HCT116 (cell line): Measurements from ENCODE around the gene ARF1. TPM values are rescaled to one million over a fixed set of nuclear protein-coding genes. Genes with fewer than 3 reads are reported as not detected.

ENCODE experiments used
- ATAC-seq: fragments of 200-7000 bp; cut with Tn5 transposase; 2 replicates; pipeline ENCODE4 v1.9.1; 2020; ENCODE audit warnings: mild to moderate bottlenecking, moderate library complexity
- BruUV-seq: library from RNA; stranded (reverse); fragments of 400-500 nt; replicated peaks from 2 replicates; lab custom pipeline; 2021; lab: Mats Ljungman, UMichigan
- CTCF ChIA-PET: fragments of 300-600 bp; sonication (Branson Sonifier 250); formaldehyde crosslinking; loops from one replicate; lab custom pipeline; 2021; ENCODE audit warnings: antibody characterized with exemption; lab: Charles Lee
- POLR2A ChIA-PET: fragments of 300-600, 350-600 bp; sonication (Branson Sonifier 250); formaldehyde crosslinking; loops from one replicate; lab custom pipeline; 2021; ENCODE audit warnings: antibody characterized with exemption; lab: Charles Lee
- RAD21 ChIA-PET, 2 experiments: fragments of 300-600 bp; sonication (Branson Sonifier 250); formaldehyde crosslinking; loops; one replicate each; lab custom pipeline; 2023; ENCODE audit warnings: low total read pairs in 2 of 2; ENCODE audit not compliant: uncharacterized antibody in 2 of 2, unreplicated experiment in 2 of 2, low non-redundant PET in 1 of 2; lab: Charles Lee
- DNase-seq: peaks from one replicate; pipeline ENCODE4 v3.0.0-alpha.2; 2010; ENCODE audit warnings: low read depth, low spot score
- H2AFZ ChIP-seq: fragments of 200-600 bp; shearing (Covaris generic), sonication (generic); 2 replicates; pipeline ENCODE4 v1.6.1; 2017; ENCODE audit warnings: low read depth, mixed run types, mixed read lengths, antibody characterized with exemption, low read length; ENCODE audit not compliant: poor library complexity, severe bottlenecking
- H3K27ac ChIP-seq: 2 replicates; pipeline ENCODE4 v1.5.1; 2012; ENCODE audit warnings: low read depth, low read length
- H3K27me3 ChIP-seq: fragments of 200-600 bp; sonication (generic); 2 replicates; pipeline ENCODE4 v1.6.1; 2016; ENCODE audit warnings: mixed run types, low read length, mixed read lengths; ENCODE audit not compliant: insufficient read depth
- H3K36me3 ChIP-seq, 2 experiments: fragments of 200-500 bp in 1 of 2; fragments of 200-600 bp in 1 of 2; sonication (Bioruptor generic) in 1 of 2; sonication (generic) in 1 of 2; 2 replicates each; pipeline versions ENCODE4 v1.5.1 to v1.6.1; 2014 to 2016; ENCODE audit warnings: low read length in 2 of 2, inconsistent platforms in 1 of 2, mixed read lengths in 1 of 2, mixed run types in 1 of 2; ENCODE audit not compliant: insufficient read depth in 2 of 2, control insufficient read depth in 1 of 2
- H3K4me1 ChIP-seq, 2 experiments: fragments of 200-600 bp in 1 of 2; sonication (generic) in 1 of 2; 2 replicates each; pipeline versions ENCODE4 v1.5.1 to v1.6.1; 2012 to 2017; ENCODE audit warnings: low read length in 2 of 2, inconsistent platforms in 1 of 2, mild to moderate bottlenecking in 1 of 2, mixed read lengths in 1 of 2, mixed run types in 1 of 2, moderate library complexity in 1 of 2; ENCODE audit not compliant: insufficient read depth in 2 of 2, control insufficient read depth in 1 of 2
- H3K4me2 ChIP-seq: fragments of 200-600 bp; sonication (generic); 2 replicates; pipeline ENCODE4 v1.6.1; 2017; ENCODE audit warnings: mixed run types, low read length, mixed read lengths
- H3K4me3 ChIP-seq, 2 experiments: fragments of 200-600 bp in 1 of 2; sonication (generic) in 1 of 2; replicated peaks in 1 of 2; 2 replicates each; pipeline ENCODE4 v1.5.1; 2011 to 2016; ENCODE audit warnings: low read length in 2 of 2, control low read depth in 1 of 2, low read depth in 1 of 2, mild to moderate bottlenecking in 1 of 2, mixed read lengths in 1 of 2, mixed run types in 1 of 2
- H3K79me2 ChIP-seq: fragments of 200-600 bp; sonication (generic); 2 replicates; pipeline ENCODE4 v1.6.1; 2017; ENCODE audit warnings: mild to moderate bottlenecking, mixed run types, low read length, moderate library complexity, mixed read lengths; ENCODE audit not compliant: insufficient read depth
- H3K9ac ChIP-seq: fragments of 200-600 bp; sonication (generic); 2 replicates; pipeline ENCODE4 v1.6.1; 2016; ENCODE audit warnings: low read length, mixed read lengths
- H3K9me2 ChIP-seq: fragments of 200-600 bp; sonication (generic), shearing (Covaris generic); 2 replicates; pipeline ENCODE4 v1.6.1; 2017; ENCODE audit warnings: mixed run types, mild to moderate bottlenecking, moderate library complexity; ENCODE audit not compliant: insufficient read depth
- H3K9me3 ChIP-seq, 2 experiments: fragments of 200-500 bp in 1 of 2; fragments of 200-600 bp in 1 of 2; sonication (Bioruptor generic) in 1 of 2; sonication (generic) in 1 of 2; 2 replicates each; pipeline ENCODE4 v1.6.1; 2014 to 2017; ENCODE audit warnings: low read length in 2 of 2, mixed read lengths in 2 of 2, inconsistent platforms in 1 of 2, low read depth in 1 of 2, mild to moderate bottlenecking in 1 of 2, mixed run types in 1 of 2, moderate library complexity in 1 of 2; ENCODE audit not compliant: control insufficient read depth in 1 of 2, insufficient read depth in 1 of 2
- H4K20me1 ChIP-seq: fragments of 200-600 bp; sonication (generic), shearing (Covaris generic); 2 replicates; pipeline ENCODE4 v1.6.1; 2017; ENCODE audit warnings: mixed run types, mild to moderate bottlenecking, moderate library complexity; ENCODE audit not compliant: insufficient read depth
- CBX3 ChIP-seq: IDR thresholded peaks from 2 replicates; pipeline ENCODE4 v1.6.1; 2012; ENCODE audit warnings: low read depth
- CTCF ChIP-seq, 3 experiments: fragments of 200-600 bp in 1 of 3; sonication (generic) in 1 of 3; IDR thresholded peaks in 2 of 3; conservative IDR thresholded peaks in 1 of 3; 2 replicates each; pipeline ENCODE4 v1.5.1; 2012 to 2017; ENCODE audit warnings: low read depth in 2 of 3, low read length in 2 of 3, antibody characterized with exemption in 1 of 3, borderline replicate concordance in 1 of 3, control low read depth in 1 of 3, mild to moderate bottlenecking in 1 of 3, mixed read lengths in 1 of 3, mixed run types in 1 of 3, moderate library complexity in 1 of 3; ENCODE audit not compliant: insufficient read depth in 1 of 3
- EGR1 ChIP-seq: IDR thresholded peaks from 2 replicates; pipeline ENCODE4 v1.6.1; 2012; ENCODE audit warnings: low read depth
- JUND ChIP-seq: IDR thresholded peaks from 2 replicates; pipeline ENCODE4 v1.6.1; 2012
- RAD21 ChIP-seq: IDR thresholded peaks from 2 replicates; pipeline ENCODE4 v1.6.1; 2012; ENCODE audit warnings: low read depth, mild to moderate bottlenecking
- SIN3A ChIP-seq: IDR thresholded peaks from 2 replicates; pipeline ENCODE4 v1.6.1; 2012; ENCODE audit warnings: low read depth
- SP1 ChIP-seq: IDR thresholded peaks from 2 replicates; pipeline ENCODE4 v1.6.1; 2012; ENCODE audit warnings: low read depth
- ZFX ChIP-seq: fragments of 450-650 bp; IDR thresholded peaks from 2 replicates; pipeline ENCODE4 v1.6.1; 2017
- ZNF274 ChIP-seq: fragments of 200-500 bp; sonication (Bioruptor generic); IDR thresholded peaks from 2 replicates; pipeline ENCODE4 v1.6.1; 2014; ENCODE audit warnings: mild to moderate bottlenecking, low read depth, low read length, inconsistent platforms
- intact Hi-C: fragments of 100-400 bp; cut with micrococcal nuclease; formaldehyde crosslinking; loops from 2 replicates; pipeline ENCODE4 v1.10.0; 2022
- total RNA-seq: library from RNA; stranded (reverse); gene quantifications from one replicate; pipeline ENCODE4 v1.2.1, GENCODE V29; 2021; ENCODE audit not compliant: unreplicated experiment
- TF ChIP-seq, protein P1 (sequence below): IDR thresholded peaks from 2 replicates; pipeline ENCODE4 v1.6.1; 2012

The ARF1 gene
- total RNA-seq, 1 experiment from 2014 or later = 394 TPM

- CTCF ChIA-PET = no interaction called here
- TF ChIP-seq EGR1 (no peak), SIN3A (no peak), CBX3 (no peak), RAD21 (no peak), ZFX (no peak), SP1 (no peak), CTCF (IDR thresholded peaks at IDR 0.05 in 2 of 3, conservative IDR thresholded peaks at IDR 0.05 in 1 of 3; ENCODE audit: borderline replicate concordance in 1 of 3, insufficient read depth in 1 of 3, low read depth in 2 of 3, low read length in 2 of 3) (no peak), ZNF274 (no peak), JUND (no peak)
- TF ChIP-seq, protein P1, sequence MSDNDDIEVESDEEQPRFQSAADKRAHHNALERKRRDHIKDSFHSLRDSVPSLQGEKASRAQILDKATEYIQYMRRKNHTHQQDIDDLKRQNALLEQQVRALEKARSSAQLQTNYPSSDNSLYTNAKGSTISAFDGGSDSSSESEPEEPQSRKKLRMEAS = no peak
- TF ChIP-seq, all 23 proteins: peak for 0
- Histone ChIP-seq H3K79me2 (no peaks in the 10 kb centered on the region), H3K27me3 (no peaks in the 10 kb centered on the region), H3K9me2 (no peaks in the 10 kb centered on the region), H3K4me2 (no peak overlapping the region), H2AFZ (no peak overlapping the region), H3K9me3 (no peaks in the 10 kb centered on the region), H3K36me3 (no peaks in the 10 kb centered on the region), H3K27ac (no peak overlapping the region), H3K4me3 (no peak overlapping the region), H3K9ac (no peak overlapping the region), H4K20me1 (no peaks in the 10 kb centered on the region), H3K4me1 (no peaks in the 10 kb centered on the region; a peak in 1 of 4 replicates)
- no TSS peak for BruUV-seq
- RAD21 ChIA-PET = no interaction called here
- intact Hi-C loops = loop anchor here (5.0 to 10.0 kb wide), 2 partner anchors 75 to 308 kb away; no protein-coding TSS in a partner anchor
- POLR2A ChIA-PET = no interaction called here
- ATAC-seq (no peak), DNase-seq (no peak)
Measured at GRCh38 chr1:228072658-228073043, 9.9 kb upstream of the ARF1 start.
